ENCODE measurements around the gene TTN. TPM values are rescaled to one million over a fixed set of nuclear protein-coding genes. Genes with fewer than 3 reads are reported as not detected.

Gene TTN
- total and polyA plus RNA-seq, 2 experiments from 2014 or later: 12.5 to 15.7 TPM

DNA sequence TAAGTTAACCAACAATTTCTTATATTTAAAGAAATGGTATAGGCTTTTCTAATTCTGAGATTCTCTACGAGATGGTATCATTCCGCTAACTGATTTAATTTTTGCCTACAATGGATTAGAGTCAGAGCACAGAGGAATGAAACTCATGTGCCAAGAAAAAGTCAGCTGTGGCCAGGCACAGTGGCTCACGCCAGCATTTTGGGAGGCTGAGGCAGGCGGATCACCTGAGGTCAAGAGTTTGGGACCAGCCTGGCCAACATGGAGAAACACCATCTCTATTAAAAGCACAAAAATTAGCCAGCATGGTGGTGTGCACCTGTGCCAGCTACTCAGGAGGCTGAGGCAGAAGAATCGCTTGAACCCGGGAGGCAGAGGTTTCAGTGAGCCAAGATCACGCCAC is 17.0 kb upstream of the TTN start (continued):
- TF ChIP-seq, protein P1, sequence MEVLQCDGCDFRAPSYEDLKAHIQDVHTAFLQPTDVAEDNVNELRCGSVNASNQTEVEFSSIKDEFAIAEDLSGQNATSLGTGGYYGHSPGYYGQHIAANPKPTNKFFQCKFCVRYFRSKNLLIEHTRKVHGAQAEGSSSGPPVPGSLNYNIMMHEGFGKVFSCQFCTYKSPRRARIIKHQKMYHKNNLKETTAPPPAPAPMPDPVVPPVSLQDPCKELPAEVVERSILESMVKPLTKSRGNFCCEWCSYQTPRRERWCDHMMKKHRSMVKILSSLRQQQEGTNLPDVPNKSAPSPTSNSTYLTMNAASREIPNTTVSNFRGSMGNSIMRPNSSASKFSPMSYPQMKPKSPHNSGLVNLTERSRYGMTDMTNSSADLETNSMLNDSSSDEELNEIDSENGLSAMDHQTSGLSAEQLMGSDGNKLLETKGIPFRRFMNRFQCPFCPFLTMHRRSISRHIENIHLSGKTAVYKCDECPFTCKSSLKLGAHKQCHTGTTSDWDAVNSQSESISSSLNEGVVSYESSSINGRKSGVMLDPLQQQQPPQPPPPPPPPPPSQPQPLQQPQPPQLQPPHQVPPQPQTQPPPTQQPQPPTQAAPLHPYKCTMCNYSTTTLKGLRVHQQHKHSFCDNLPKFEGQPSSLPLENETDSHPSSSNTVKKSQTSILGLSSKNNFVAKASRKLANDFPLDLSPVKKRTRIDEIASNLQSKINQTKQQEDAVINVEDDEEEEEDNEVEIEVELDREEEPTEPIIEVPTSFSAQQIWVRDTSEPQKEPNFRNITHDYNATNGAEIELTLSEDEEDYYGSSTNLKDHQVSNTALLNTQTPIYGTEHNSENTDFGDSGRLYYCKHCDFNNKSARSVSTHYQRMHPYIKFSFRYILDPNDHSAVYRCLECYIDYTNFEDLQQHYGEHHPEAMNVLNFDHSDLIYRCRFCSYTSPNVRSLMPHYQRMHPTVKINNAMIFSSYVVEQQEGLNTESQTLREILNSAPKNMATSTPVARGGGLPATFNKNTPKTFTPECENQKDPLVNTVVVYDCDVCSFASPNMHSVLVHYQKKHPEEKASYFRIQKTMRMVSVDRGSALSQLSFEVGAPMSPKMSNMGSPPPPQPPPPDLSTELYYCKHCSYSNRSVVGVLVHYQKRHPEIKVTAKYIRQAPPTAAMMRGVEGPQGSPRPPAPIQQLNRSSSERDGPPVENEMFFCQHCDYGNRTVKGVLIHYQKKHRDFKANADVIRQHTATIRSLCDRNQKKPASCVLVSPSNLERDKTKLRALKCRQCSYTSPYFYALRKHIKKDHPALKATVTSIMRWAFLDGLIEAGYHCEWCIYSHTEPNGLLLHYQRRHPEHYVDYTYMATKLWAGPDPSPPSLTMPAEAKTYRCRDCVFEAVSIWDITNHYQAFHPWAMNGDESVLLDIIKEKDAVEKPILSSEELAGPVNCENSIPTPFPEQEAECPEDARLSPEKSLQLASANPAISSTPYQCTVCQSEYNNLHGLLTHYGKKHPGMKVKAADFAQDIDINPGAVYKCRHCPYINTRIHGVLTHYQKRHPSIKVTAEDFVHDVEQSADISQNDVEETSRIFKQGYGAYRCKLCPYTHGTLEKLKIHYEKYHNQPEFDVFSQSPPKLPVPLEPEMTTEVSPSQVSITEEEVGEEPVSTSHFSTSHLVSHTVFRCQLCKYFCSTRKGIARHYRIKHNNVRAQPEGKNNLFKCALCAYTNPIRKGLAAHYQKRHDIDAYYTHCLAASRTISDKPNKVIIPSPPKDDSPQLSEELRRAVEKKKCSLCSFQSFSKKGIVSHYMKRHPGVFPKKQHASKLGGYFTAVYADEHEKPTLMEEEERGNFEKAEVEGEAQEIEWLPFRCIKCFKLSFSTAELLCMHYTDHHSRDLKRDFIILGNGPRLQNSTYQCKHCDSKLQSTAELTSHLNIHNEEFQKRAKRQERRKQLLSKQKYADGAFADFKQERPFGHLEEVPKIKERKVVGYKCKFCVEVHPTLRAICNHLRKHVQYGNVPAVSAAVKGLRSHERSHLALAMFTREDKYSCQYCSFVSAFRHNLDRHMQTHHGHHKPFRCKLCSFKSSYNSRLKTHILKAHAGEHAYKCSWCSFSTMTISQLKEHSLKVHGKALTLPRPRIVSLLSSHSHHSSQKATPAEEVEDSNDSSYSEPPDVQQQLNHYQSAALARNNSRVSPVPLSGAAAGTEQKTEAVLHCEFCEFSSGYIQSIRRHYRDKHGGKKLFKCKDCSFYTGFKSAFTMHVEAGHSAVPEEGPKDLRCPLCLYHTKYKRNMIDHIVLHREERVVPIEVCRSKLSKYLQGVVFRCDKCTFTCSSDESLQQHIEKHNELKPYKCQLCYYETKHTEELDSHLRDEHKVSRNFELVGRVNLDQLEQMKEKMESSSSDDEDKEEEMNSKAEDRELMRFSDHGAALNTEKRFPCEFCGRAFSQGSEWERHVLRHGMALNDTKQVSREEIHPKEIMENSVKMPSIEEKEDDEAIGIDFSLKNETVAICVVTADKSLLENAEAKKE (CRISPR knock-in tag; IDR thresholded peaks at IDR 0.05): no peak
- TF ChIP-seq, protein P2, sequence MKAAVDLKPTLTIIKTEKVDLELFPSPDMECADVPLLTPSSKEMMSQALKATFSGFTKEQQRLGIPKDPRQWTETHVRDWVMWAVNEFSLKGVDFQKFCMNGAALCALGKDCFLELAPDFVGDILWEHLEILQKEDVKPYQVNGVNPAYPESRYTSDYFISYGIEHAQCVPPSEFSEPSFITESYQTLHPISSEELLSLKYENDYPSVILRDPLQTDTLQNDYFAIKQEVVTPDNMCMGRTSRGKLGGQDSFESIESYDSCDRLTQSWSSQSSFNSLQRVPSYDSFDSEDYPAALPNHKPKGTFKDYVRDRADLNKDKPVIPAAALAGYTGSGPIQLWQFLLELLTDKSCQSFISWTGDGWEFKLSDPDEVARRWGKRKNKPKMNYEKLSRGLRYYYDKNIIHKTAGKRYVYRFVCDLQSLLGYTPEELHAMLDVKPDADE (IDR thresholded peaks at IDR 0.05): no peak

DNA sequence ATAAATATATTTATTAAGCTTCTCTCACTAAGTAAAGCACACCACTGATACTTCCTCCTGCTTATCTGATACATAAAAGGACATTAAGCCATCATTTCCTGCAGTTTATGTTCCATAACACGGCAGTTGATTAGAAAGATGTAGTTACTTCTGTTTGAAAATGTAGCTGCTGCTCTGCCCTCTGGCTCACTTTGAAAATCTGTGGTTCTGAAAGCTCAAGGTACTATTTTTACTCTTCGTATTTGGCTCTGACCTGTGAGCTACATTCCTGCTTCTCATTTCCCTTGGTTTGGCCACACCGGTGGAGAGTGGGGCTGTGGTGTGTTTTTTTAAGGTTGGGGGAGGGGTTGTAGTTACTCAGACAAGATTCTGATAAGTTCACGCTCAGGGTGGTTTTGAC is 12.8 kb upstream of the TTN start:
- H3K4me1 ChIP-seq (ENCODE audit: insufficient read depth): no peaks in the 10 kb centered on the region
- no peak for ATAC-seq
- no peak overlapping the region for H3K4me3 ChIP-seq
- H2AFZ ChIP-seq: no peak overlapping the region
- H3K79me2 ChIP-seq (replicated peaks; ENCODE audit: insufficient read depth): no peaks in the 10 kb centered on the region
- Mint-ChIP-seq H3K27ac (no peak overlapping the region), H3K9me3 (no peaks in the 10 kb centered on the region), H3K36me3 (ENCODE audit: low read depth) (no peaks in the 10 kb centered on the region), H3K4me1 (peaks cover 2% of the 10 kb centered on the region; the same call in 1 of the 3 replicates), H3K4me3 (no peak overlapping the region), H3K27me3 (ENCODE audit: insufficient read depth, low read depth, poor library complexity) (no peaks in the 10 kb centered on the region)
- H4K20me1 ChIP-seq (replicated peaks; ENCODE audit: insufficient read depth): no peaks in the 10 kb centered on the region
- H3K27me3 ChIP-seq (ENCODE audit: insufficient read depth): no peaks in the 10 kb centered on the region
- no peaks in the 10 kb centered on the region for H3K36me3 ChIP-seq (ENCODE audit: insufficient read depth)
- DNase-seq (ENCODE audit: low spot score): no peak
- no peaks in the 10 kb centered on the region for H3F3A ChIP-seq (replicated peaks; ENCODE audit: low read depth)
- H3K4me2 ChIP-seq: no peak overlapping the region
- H3K27ac ChIP-seq (ENCODE audit: low read depth): no peak overlapping the region
- no peaks in the 10 kb centered on the region for H3K9me2 ChIP-seq (ENCODE audit: insufficient read depth)
- TF ChIP-seq NANOG (IDR thresholded peaks at IDR 0.05; ENCODE audit: borderline replicate concordance) (no peak), STAT1 (IDR thresholded peaks at IDR 0.05; ENCODE audit: unreplicated experiment) (no peak), EZH2phosphoT487 (IDR thresholded peaks at IDR 0.05; ENCODE audit: unreplicated experiment) (no peak), CREB1 (CRISPR knock-in tag; IDR thresholded peaks at IDR 0.05; ENCODE audit: low read depth) (no peak)
- TF ChIP-seq, protein P3, sequence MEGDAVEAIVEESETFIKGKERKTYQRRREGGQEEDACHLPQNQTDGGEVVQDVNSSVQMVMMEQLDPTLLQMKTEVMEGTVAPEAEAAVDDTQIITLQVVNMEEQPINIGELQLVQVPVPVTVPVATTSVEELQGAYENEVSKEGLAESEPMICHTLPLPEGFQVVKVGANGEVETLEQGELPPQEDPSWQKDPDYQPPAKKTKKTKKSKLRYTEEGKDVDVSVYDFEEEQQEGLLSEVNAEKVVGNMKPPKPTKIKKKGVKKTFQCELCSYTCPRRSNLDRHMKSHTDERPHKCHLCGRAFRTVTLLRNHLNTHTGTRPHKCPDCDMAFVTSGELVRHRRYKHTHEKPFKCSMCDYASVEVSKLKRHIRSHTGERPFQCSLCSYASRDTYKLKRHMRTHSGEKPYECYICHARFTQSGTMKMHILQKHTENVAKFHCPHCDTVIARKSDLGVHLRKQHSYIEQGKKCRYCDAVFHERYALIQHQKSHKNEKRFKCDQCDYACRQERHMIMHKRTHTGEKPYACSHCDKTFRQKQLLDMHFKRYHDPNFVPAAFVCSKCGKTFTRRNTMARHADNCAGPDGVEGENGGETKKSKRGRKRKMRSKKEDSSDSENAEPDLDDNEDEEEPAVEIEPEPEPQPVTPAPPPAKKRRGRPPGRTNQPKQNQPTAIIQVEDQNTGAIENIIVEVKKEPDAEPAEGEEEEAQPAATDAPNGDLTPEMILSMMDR (conservative IDR thresholded peaks at IDR 0.05; ENCODE audit: low read depth in 2 of 2): no peak
- TF ChIP-seq, protein P1 (CRISPR knock-in tag; IDR thresholded peaks at IDR 0.05): no peak
